ENCODE results near the gene ZFYVE28.
"Not testable (repeated sequence)": the region's sequence is repeated elsewhere in the genome, so short reads cannot be mapped to it uniquely, and the experiment has no call there.

ZFYVE28 gene

DNA sequence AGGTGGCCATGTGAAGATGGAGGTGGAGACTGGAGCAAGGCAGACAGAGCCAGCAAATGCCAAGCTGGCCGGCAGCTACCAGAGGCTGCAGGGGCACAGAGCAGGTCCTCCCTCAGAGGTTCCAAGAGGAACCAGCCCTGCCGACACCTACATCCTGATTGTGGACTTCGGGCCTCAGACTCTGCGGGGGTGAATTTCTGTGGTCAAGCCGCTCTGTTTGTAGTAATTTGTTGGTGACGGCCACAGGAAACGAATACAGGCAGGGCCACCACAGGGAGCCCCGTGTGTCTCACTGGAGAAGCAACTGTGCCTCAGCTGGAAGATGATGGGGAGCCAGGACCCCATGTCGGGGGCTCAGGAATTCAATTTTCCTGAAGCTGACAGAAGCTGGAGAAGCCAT is 28.3 kb downstream of the ZFYVE28 start:
- no peak for DNase-seq

DNA sequence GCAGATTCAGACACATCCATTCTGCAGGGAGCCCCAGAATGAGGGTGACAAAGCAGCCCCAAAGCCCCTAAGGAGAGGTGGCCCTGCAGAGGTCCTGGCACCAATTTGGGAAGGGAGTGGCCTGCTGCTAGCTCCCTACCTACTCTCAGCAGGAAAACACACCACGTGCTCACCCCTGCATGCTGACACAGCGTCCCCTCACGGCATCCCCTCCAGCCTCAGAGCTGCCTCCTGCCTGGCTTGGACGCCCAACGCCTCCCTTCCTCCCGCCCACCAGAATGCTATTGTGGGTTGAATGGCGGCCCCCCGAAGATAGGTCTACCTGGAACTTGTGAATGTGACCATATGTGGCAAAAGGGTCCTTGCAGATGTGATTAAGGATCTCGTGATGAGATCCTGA is 28.8 kb downstream of the ZFYVE28 start:
- DNase-seq, result no peak

- no peak for DNase-seq
Measured at GRCh38 chr4:2388429-2389182, 29.8 kb downstream of the ZFYVE28 start.

DNA sequence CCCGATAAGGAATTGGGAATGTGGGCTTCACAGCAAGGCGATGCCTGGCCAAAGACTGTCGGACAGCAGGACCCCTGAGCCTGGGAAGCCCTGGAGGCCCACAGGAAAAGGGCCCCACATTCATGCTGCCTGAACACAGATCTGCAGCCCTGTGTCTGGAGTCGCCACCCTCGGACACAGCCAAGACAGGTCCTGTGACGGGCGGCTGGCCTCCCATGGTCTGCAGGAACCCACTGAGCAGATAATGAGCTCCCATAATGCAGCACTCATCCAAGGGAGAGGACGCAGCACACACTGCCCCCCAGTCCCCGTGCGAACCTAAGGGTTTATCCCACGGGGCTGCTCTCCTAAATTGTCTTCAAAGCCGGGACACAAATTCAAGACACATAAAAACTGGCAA is 30.6 kb downstream of the ZFYVE28 start:
- DNase-seq, result no peak

GRCh38 chr4:2387218-2387617 is 31.2 kb downstream of the ZFYVE28 start:
- DNase-seq, result no peak

- DNase-seq, result no peak
Measured at GRCh38 chr4:2386717-2387116, 31.7 kb downstream of the ZFYVE28 start.

DNA sequence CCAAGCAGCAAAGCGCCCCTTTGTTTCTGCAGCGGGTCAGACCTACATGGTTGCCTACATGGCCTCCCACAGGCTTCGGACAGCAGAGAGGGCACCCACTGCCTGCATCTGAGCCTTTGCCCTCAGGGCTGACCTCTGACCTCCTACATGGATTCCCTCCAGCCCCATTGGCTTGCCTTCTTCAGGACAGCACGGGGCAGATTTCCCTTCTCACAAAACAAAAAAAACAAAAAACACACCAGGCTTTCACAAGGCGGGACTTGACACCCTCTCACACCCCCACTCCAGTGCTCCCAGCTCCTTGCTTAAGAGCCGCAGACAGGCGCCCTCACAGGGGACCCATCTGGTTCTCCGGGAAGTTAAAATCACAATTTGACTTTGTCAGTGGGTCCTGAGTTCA is 32.9 kb downstream of the ZFYVE28 start:
- no peak for DNase-seq

DNA sequence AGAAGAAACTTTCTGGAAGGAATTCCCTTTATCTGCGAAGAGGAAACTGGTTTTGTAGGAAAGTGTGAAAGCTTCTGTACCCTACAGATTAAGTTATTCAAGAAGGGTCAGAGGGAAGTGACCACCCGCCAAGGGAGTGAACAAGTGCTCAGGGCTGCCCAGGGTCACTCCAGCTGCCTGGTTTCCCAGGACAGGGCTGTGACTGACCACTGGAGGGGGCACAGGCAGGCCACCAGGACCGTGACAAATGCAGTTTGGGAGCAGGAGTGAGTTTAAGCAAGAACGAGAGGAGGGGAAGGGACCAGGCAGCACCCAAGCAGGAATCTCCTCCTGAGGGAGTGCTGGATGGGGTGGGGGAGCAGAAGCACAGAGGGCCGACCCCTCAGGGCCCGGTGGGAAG is 34.2 kb downstream of the ZFYVE28 start:
- DNase-seq, result no peak

DNA sequence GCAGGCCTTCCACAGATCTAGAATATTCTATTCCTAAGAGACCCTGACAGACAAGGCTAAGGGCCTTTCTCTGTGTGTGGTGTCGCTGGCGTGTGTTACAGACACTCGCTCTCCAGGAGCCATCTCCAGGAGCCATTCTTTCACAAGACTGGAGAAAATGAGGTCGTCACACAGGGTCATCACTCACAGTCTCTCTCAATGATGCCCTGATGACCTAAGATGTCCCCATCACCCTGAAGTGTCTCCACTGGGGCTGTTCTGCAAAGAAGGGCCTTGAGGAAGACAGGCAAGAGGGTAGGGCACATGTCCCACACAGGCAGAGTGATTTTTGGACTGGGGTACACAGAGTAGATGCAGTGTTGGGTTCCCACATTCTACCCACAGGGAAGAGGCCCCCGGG is 34.7 kb downstream of the ZFYVE28 start:
- no peak for DNase-seq

- DNase-seq, result not testable (repeated sequence)
Measured at GRCh38 chr4:2383220-2383631, 35.2 kb downstream of the ZFYVE28 start.

DNA sequence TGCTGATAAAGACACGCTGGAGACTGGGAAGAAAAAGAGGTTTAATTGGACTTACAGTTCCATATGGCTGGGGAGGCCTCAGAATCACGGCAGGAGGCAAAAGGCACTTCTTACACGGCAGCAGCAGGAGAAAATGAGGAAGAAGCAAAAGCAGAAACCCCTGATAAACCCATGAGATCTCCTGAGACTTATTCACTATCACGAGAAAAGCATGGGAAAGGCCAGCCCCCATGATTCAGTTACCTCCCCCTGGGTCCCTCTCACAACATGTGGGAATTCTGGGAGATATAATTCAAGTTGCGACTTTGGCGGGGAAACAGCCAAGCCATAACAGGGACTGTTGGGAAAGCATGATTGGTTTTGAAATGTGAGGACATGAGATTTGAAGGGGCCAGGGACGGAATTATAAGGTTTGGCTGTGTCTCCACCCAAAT is 35.7 kb downstream of the ZFYVE28 start:
- DNase-seq, result not testable (repeated sequence)

- not testable (repeated sequence) for DNase-seq
Measured at GRCh38 chr4:2380589-2380988, 37.9 kb downstream of the ZFYVE28 start.

DNA sequence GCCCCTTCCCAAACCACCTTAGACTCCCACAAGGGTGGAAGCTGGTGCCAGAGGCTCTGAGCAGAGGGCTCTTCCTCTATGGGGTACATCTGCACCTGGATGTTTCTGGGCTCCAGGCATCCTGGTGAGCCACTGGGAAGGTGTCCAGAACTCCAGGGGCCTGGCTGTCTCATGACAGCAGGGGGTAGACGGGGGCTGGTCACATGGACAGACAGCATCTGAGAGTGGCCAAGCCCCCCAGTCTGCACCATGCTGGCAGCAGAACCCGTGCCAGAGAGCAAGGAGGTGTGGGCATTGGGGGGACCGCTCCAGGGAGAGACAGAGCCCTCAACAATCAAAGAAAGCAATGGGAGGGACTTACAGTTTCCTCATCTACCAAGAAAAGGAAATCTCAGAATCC is 39.5 kb downstream of the ZFYVE28 start:
- DNase-seq, result no peak

DNA sequence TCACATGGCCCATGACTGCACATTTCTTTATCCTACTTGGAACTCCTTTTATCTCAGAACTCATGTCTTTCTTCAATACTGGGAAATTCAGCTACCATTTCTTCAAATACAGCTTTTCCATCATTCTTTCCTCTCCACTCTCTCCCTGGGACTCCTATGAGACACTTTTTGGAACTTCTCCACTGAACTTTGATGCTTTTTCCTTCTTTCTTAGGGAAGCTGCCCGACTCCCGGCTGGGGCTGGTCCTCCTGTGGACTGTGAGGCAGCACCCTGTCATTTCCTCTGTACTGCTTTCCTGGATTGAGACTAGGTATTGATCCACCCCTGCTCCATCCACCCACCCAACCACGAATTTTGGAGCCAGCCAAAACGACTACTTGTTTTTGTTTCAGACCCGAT is 40.0 kb downstream of the ZFYVE28 start:
- no peak for DNase-seq

DNA sequence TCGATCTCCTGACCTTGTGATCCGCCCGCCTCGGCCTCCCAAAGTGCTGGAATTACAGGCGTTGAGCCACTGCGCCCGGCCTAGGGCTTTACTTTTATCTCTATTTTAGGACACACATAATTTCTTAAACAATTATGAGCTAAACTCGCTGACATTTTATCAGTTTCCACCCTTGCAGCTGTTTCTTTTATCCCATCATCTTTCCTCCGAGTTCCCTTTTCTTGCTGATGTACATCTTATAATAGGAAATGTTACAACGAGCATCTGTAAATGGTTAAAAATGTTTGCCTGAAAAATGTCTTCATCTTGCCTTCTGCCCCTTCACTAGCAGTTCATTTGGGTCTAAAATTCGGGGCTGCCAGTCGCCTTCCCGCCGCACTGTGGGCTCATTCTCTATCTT is 41.2 kb downstream of the ZFYVE28 start:
- no peak for DNase-seq

DNA sequence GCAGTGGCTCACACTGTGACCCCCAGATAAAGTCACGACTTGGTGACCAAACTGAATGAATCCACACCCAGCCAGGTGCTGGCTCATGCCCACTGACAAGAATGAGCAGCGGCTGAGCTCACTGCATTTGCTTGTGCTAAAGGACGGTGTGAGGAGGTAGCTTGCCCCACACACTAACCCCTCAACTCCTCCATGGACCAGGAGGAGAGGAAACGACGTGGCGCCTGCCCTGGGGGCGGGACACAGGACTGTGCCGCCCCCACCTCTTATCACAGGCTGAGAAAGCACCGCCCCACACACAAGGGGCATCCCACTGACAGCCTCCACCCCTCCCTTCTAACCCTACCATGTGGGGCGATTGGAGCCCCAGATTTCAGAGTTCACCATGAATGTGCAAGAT is 43.0 kb downstream of the ZFYVE28 start:
- no peak for DNase-seq

- no peak for DNase-seq
Measured at GRCh38 chr4:2373532-2373931, 44.9 kb downstream of the ZFYVE28 start.

DNA sequence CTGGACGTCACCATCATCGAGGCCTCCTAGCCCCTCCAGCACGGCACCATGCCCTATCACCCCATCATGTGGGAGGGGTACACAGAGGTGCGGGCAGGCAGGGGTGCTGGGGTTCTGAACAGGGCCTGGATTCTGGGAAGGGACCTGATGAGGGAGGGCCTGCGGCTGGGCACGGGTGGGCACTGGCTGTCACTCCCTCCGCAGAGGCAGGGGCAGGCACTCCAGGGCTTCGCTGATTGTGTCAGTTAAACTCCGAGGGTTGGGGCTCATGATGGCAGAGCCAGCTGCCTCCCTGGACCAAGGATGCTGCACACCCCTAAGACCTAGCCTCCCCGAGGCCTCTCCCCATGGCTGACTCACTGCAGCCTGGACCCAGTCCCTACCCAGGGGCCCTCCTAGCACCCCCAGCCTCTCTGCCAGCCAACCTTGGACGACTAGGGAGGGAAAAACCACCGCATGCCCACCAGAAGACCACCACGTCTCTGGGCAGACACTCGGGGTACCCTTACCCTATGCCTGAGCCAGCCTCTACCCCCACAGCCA is 45.9 kb downstream of the ZFYVE28 start:
- DNase-seq, result no peak

DNA sequence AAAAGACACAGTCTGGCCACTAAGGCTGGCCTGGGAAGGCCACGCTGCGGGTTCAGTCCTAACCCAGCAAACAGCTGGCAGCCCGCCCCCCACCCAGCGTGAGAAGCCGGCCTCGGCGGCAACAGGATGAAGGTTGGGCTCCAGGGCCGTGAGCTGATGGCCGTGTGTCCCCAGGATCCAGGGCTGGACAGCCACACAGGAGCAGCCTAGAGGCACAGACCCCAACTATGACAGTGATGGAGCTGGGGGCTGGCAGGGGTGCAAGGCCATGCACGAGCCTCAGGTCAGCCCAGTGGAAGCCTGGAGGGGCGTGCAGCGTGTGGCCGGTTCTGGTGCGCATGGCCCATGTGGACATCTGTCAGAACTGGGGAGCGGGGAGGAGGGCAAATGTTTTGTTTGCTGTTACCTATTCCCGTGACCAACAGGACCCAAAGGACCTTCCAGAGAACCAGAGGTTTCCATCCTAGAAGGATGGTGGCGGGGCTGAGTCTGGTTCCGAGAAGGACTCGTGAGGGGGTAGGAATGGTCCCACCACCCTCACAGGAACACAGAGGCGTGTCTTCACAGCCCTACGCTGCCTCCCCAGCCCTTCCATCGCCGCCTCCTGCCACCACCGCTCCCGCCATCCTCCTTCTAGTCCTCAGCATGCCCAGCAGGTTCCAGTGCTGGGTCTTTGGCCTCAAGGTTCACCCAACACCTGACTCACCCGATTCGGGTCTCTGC is 46.5 kb downstream of the ZFYVE28 start:
- no peak for DNase-seq

DNA sequence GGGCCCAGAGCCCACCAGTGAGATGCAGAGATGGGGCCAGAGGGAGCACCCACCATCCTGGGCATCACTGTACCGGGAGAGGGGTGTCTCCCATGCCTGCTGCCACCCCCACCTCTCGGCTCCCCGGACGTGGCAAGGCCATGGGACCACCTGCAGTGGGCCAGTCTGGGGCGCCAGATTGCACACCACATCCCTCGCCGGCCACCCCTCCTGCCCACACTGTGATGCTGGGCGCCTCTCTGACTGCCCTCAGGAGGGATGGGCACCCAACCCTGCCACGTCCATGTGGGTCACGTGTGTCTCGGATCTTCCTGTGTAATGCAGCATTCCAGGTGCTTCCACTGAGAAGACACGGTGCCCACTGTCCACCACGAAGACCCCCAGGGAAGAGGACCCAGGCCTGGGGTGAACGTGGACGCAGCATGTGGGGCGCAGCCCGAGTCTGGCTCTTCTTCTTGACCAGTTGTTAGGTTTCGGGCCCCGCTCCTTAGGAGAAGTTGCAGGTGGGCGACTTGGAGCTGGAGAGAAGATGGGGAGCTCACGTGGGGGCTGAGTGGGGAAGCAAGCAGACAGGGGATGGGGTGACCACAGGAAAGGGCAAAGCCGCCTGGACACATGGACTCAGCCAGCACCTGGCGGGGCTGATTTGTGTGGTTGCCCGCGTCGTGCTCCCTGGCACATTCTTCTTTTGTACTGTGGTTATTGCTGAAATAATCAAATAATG is 47.7 kb downstream of the ZFYVE28 start:
- no peak for DNase-seq

DNA sequence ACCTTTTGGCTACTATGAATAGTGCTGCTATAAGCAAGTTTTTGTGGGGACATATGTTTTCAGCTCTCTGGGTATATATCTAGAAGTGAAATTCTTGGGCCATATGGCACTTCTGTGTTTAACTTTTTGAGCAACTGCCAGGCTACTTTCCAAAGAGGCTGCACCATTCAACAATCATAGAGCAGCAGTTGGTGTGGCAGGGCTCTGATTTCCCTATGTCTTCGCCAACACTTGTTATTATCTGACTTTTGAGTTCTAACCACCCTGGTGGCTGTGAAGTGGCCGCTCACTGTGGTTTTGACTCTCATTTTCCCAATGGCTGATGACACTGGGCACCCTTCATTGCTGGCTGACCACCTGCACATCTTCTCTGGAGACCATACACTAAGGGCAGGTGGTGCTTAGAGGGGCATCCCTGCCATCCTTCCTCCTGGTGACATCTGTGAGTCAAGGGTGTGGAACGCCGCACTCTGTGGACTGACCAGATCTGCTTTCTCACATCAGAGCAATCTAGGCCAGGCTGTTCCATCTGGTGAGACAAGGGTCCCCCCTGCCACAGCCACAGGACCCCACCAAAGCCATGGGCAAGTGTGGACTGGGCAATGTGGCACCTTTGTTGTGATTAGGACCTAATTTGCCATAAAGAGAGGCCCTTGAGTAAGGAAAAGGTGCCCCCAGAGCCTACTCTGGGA is 49.6 kb downstream of the ZFYVE28 start:
- DNase-seq, result no peak

GRCh38 chr4:2367626-2368025 is 50.8 kb downstream of the ZFYVE28 start:
- no peak for DNase-seq
